Loucy (cell line): ENCODE data around the gene C16orf78.

Experiments used
- CTCF ChIP-seq: fragments of 200-600 bp; sonication (generic); conservative IDR thresholded peaks from 2 replicates; pipeline ENCODE4 v1.5.1; 2014; ENCODE audit warnings: mild to moderate bottlenecking, antibody characterized with exemption, low read length
- EZH2phosphoT487 ChIP-seq: fragments of 200-600 bp; IDR thresholded peaks from 2 replicates; pipeline ENCODE4 v1.6.1; 2018; ENCODE audit warnings: antibody characterized with exemption, mild to moderate bottlenecking, moderate library complexity, borderline replicate concordance

- TF ChIP-seq CTCF (no peak), EZH2phosphoT487 (no peak)
Observed at GRCh38 chr16:49332589-49333258, 40.9 kb upstream of the C16orf78 start.
